H1 (cell line): ENCODE results near the gene UNC119. TPM values are rescaled to one million over a fixed set of nuclear protein-coding genes. Genes with fewer than 3 reads are reported as not detected.
A peak's percentile ranks its signal among the peaks of the same experiment; 100 is the strongest.

Experiments used
- CTCF ChIA-PET: fragments of 300-600 bp; sonication (Branson Sonifier 250); formaldehyde crosslinking; loops from one replicate; lab custom pipeline; 2021; ENCODE audit not compliant: partially characterized antibody; lab: Charles Lee
- POLR2A ChIA-PET: fragments of 300-600 bp; sonication (Branson Sonifier 250); formaldehyde crosslinking; loops from one replicate; lab custom pipeline; 2021; ENCODE audit warnings: inconsistent platforms; ENCODE audit not compliant: partially characterized antibody; lab: Charles Lee
- DNase-seq, 2 experiments: peaks; one replicate each; pipeline versions ENCODE4 v3.0.0 to v3.0.0-alpha.2; 2010 to 2022; ENCODE audit warnings: low spot score in 2 of 2, low read depth in 1 of 2, mixed read lengths in 1 of 2
- FAIRE-seq: peaks from 2 replicates; lab custom pipeline; 2011; peaks lifted over from hg19 to GRCh38; lab: Jason Lieb, UNC
- H2AFZ ChIP-seq: 2 replicates; pipeline ENCODE4 v1.8.1; 2012; ENCODE audit warnings: low read length, inconsistent platforms
- H2AK5ac ChIP-seq: 2 replicates; pipeline ENCODE4 v1.6.1; 2013; ENCODE audit warnings: low read depth, low read length
- H2BK120ac ChIP-seq: replicated peaks from 2 replicates; pipeline ENCODE3; 2013; ENCODE audit warnings: low read depth, low read length, inconsistent platforms
- H2BK12ac ChIP-seq: 2 replicates; pipeline ENCODE4 v1.6.1; 2013; ENCODE audit warnings: low read depth, low read length
- H2BK15ac ChIP-seq: 2 replicates; pipeline ENCODE4 v1.6.1; 2013; ENCODE audit warnings: low read length
- H2BK20ac ChIP-seq: 2 replicates; pipeline ENCODE4 v1.6.1; 2013; ENCODE audit warnings: low read length
- H2BK5ac ChIP-seq: 2 replicates; pipeline ENCODE4 v1.6.1; 2013; ENCODE audit warnings: low read depth, low read length
- H3K14ac ChIP-seq: 2 replicates; pipeline ENCODE4 v1.6.1; 2013; ENCODE audit warnings: inconsistent platforms; ENCODE audit not compliant: insufficient read length
- H3K18ac ChIP-seq: 2 replicates; pipeline ENCODE4 v1.6.1; 2013; ENCODE audit warnings: low read length; ENCODE audit errors: extremely low read depth
- H3K23ac ChIP-seq: 2 replicates; pipeline ENCODE4 v1.6.1; 2013; ENCODE audit warnings: inconsistent platforms; ENCODE audit not compliant: insufficient read length
- H3K23me2 ChIP-seq: 2 replicates; pipeline ENCODE4 v1.6.1; 2013; ENCODE audit warnings: low read depth, low read length
- H3K27ac ChIP-seq: 2 replicates; pipeline ENCODE4 v1.6.1; 2011; ENCODE audit warnings: low read depth, low read length, inconsistent platforms
- H3K27me3 ChIP-seq, 4 experiments: replicated peaks in 1 of 4; 1 replicate in 1 of 4; 2 replicates in 3 of 4; pipeline versions ENCODE4 v1.6.1 to v1.8.1; 2011 to 2013; ENCODE audit warnings: low read length in 3 of 4, mild to moderate bottlenecking in 3 of 4, inconsistent platforms in 2 of 4, mixed read lengths in 2 of 4, moderate library complexity in 1 of 4; ENCODE audit not compliant: control insufficient read depth in 3 of 4, insufficient read depth in 3 of 4; ENCODE audit errors: extremely low read depth in 1 of 4
- H3K36me3 ChIP-seq, 4 experiments: 2 replicates each; pipeline versions ENCODE4 v1.6.1 to v1.8.1; 2011 to 2013; ENCODE audit warnings: mild to moderate bottlenecking in 4 of 4, low read length in 3 of 4, moderate library complexity in 2 of 4, control low read depth in 1 of 4, inconsistent platforms in 1 of 4; ENCODE audit not compliant: insufficient read depth in 4 of 4, control insufficient read depth in 2 of 4
- H3K4ac ChIP-seq: replicated peaks from 2 replicates; pipeline ENCODE3; 2013; ENCODE audit warnings: low read length, low read depth, mixed read lengths, inconsistent platforms; ENCODE audit not compliant: insufficient read length
- H3K4me1 ChIP-seq, 4 experiments: replicated peaks in 1 of 4; 1 replicate in 1 of 4; 2 replicates in 3 of 4; pipeline versions ENCODE4 v1.6.1 to v1.8.1; 2011 to 2013; ENCODE audit warnings: low read length in 3 of 4, inconsistent platforms in 2 of 4, mixed read lengths in 1 of 4; ENCODE audit not compliant: insufficient read depth in 4 of 4, control insufficient read depth in 3 of 4
- H3K4me2 ChIP-seq, 2 experiments: 2 replicates each; pipeline versions ENCODE4 v1.6.1 to v1.8.1; 2011 to 2013; ENCODE audit warnings: low read depth in 2 of 2, low read length in 2 of 2, control low read depth in 1 of 2, inconsistent platforms in 1 of 2, mild to moderate bottlenecking in 1 of 2; ENCODE audit not compliant: insufficient read depth in 1 of 2
- H3K4me3 ChIP-seq, 4 experiments: fragments of 200-600, 300-600 bp in 1 of 4; sonication (generic), shearing (Covaris generic), sonication (Bioruptor Twin) in 1 of 4; 2 replicates each; pipeline versions ENCODE4 v1.5.1 to v1.8.1; 2011 to 2016; ENCODE audit warnings: low read length in 4 of 4, low read depth in 3 of 4, control low read depth in 2 of 4, inconsistent platforms in 2 of 4, mild to moderate bottlenecking in 2 of 4, mixed read lengths in 1 of 4, moderate library complexity in 1 of 4; ENCODE audit not compliant: insufficient read depth in 2 of 4; ENCODE audit errors: extremely low read depth in 1 of 4
- H3K56ac ChIP-seq: replicated peaks from 2 replicates; pipeline ENCODE3; 2013; ENCODE audit warnings: low read depth, mild to moderate bottlenecking, mixed read lengths, low read length, inconsistent platforms; ENCODE audit not compliant: insufficient read length
- H3K79me1 ChIP-seq: 2 replicates; pipeline ENCODE4 v1.6.1; 2013; ENCODE audit warnings: low read depth, low read length, control low read depth
- H3K79me2 ChIP-seq, 2 experiments: 2 replicates each; pipeline versions ENCODE4 v1.6.1 to v1.8.1; 2012 to 2013; ENCODE audit warnings: low read length in 2 of 2, mild to moderate bottlenecking in 2 of 2, inconsistent platforms in 1 of 2; ENCODE audit not compliant: insufficient read depth in 2 of 2, control insufficient read depth in 1 of 2
- H3K9ac ChIP-seq, 4 experiments: replicated peaks in 1 of 4; 1 replicate in 1 of 4; 2 replicates in 3 of 4; pipeline versions ENCODE4 v1.6.1 to v1.8.1; 2011 to 2013; ENCODE audit warnings: low read depth in 3 of 4, low read length in 3 of 4, control low read depth in 2 of 4, mild to moderate bottlenecking in 2 of 4, moderate library complexity in 2 of 4, inconsistent platforms in 1 of 4; ENCODE audit errors: extremely low read depth in 1 of 4
- H3K9me3 ChIP-seq, 2 experiments: 2 replicates each; pipeline versions ENCODE4 v1.6.1 to v1.8.1; 2012 to 2013; ENCODE audit warnings: mild to moderate bottlenecking in 2 of 2, moderate library complexity in 2 of 2, control low read depth in 1 of 2, inconsistent platforms in 1 of 2, low read depth in 1 of 2, low read length in 1 of 2, mixed read lengths in 1 of 2; ENCODE audit not compliant: insufficient read depth in 2 of 2
- H4K20me1 ChIP-seq, 2 experiments: replicated peaks in 1 of 2; 2 replicates each; pipeline versions ENCODE3 to v1.8.1; 2011 to 2013; ENCODE audit warnings: inconsistent platforms in 2 of 2, low read length in 2 of 2, mild to moderate bottlenecking in 1 of 2; ENCODE audit not compliant: insufficient read depth in 2 of 2, control insufficient read depth in 1 of 2
- H4K5ac ChIP-seq: 2 replicates; pipeline ENCODE4 v1.6.1; 2013; ENCODE audit warnings: low read length, low read depth, mixed read lengths, inconsistent platforms; ENCODE audit not compliant: insufficient read length
- H4K8ac ChIP-seq: 2 replicates; pipeline ENCODE4 v1.8.0; 2013; ENCODE audit warnings: mild to moderate bottlenecking, moderate library complexity, low read length, inconsistent platforms; ENCODE audit not compliant: insufficient read depth; ENCODE audit errors: extremely low read depth
- H4K91ac ChIP-seq: replicated peaks from 2 replicates; pipeline ENCODE3; 2013; ENCODE audit warnings: low read length, mixed read lengths, inconsistent platforms; ENCODE audit not compliant: insufficient read length
- BACH1 ChIP-seq: IDR thresholded peaks from 2 replicates; pipeline ENCODE4 v1.6.1; 2012; ENCODE audit warnings: low read length, improper control_type of control experiment
- GABPA ChIP-seq: IDR thresholded peaks from 2 replicates; pipeline ENCODE4 v1.6.1; 2011; ENCODE audit warnings: mild to moderate bottlenecking, low read length, moderate library complexity, borderline replicate concordance; ENCODE audit not compliant: insufficient read depth
- KDM5A ChIP-seq: fragments of 200-600 bp; IDR thresholded peaks from 2 replicates; pipeline ENCODE4 v1.7.1; 2012; ENCODE audit warnings: mild to moderate bottlenecking, low read length, inconsistent platforms, mixed read lengths
- PHF8 ChIP-seq: fragments of 200-600 bp; sonication (generic); conservative IDR thresholded peaks from 2 replicates; pipeline ENCODE4 v1.7.1; 2012; ENCODE audit warnings: low read depth, mild to moderate bottlenecking, inconsistent platforms, low read length, moderate library complexity
- POLR2A ChIP-seq, 2 experiments: IDR thresholded peaks; 1 replicate in 1 of 2; 2 replicates in 1 of 2; pipeline ENCODE4 v1.6.1; 2011; ENCODE audit warnings: low read depth in 2 of 2, low read length in 2 of 2, mild to moderate bottlenecking in 2 of 2; ENCODE audit errors: control extremely low read depth in 1 of 2
- SIN3A ChIP-seq, 2 experiments: IDR thresholded peaks in 1 of 2; conservative IDR thresholded peaks in 1 of 2; 2 replicates each; pipeline ENCODE4 v1.6.1; 2011 to 2012; ENCODE audit warnings: low read length in 2 of 2, improper control_type of control experiment in 1 of 2, low read depth in 1 of 2, mild to moderate bottlenecking in 1 of 2
- SP1 ChIP-seq: IDR thresholded peaks from 2 replicates; pipeline ENCODE4 v1.6.1; 2011; ENCODE audit warnings: low read depth, low read length
- TAF1 ChIP-seq: IDR thresholded peaks from 2 replicates; pipeline ENCODE4 v1.6.1; 2011; ENCODE audit warnings: mild to moderate bottlenecking, low read depth, low read length
- TAF7 ChIP-seq: optimal IDR thresholded peaks from 2 replicates; pipeline ENCODE3; 2011; ENCODE audit warnings: low read depth, mild to moderate bottlenecking, inconsistent platforms, low read length, moderate library complexity, borderline replicate concordance
- TBP ChIP-seq: IDR thresholded peaks from 2 replicates; pipeline ENCODE4 v1.6.1; 2011; ENCODE audit warnings: low read depth, low read length, improper control_type of control experiment
- YY1 ChIP-seq: IDR thresholded peaks from 2 replicates; pipeline ENCODE4 v1.6.1; 2011; ENCODE audit warnings: low read depth, mild to moderate bottlenecking, low read length
- WGBS, 2 experiments: shearing (Covaris generic) in 1 of 2; methylation state at CpG; one replicate each; pipeline versions ENCODE4 v1.1.6 to v1.1.7; 2013 to 2015; ENCODE audit warnings: low lambda C conversion rate in 2 of 2, mixed read lengths in 2 of 2, inconsistent platforms in 1 of 2, low coverage in 1 of 2, missing lambda C conversion rate in 1 of 2; ENCODE audit not compliant: insufficient replicate concordance in 2 of 2, insufficient coverage in 1 of 2, insufficient read length in 1 of 2; ENCODE audit errors: extremely low coverage in 1 of 2, missing lambda C conversion rate in 1 of 2; 5-methylcytosine and 5-hydroxymethylcytosine counted together
- polyA plus RNA-seq, 7 experiments: library from polyadenylated mRNA; depleted of rRNA in 3 of 7; stranded (reverse) in 5 of 7; unstranded in 2 of 7; fragments of >200 nt in 5 of 7; fragments of 200-250 nt in 2 of 7; gene quantifications; 1 replicate in 5 of 7; 2 replicates in 1 of 7; 4 replicates in 1 of 7; pipeline versions ENCODE4 v1.2.1 to v1.2.3, GENCODE V29; 2011 to 2013; ENCODE audit warnings: missing spikeins in 2 of 7, mixed read lengths in 2 of 7
- total RNA-seq: library from RNA; stranded (reverse); fragmentation: NEBNext Ultra II Directional; extraction: Animal tissue kit (Norgen Biotek cat#: 25700); gene quantifications from 2 replicates; pipeline ENCODE4 v1.2.1, GENCODE V29; 2021

Gene UNC119
- total and polyA plus RNA-seq, 2 of the 8 experiments (the other 6 are each of a cell fraction or from before 2014, with no cell fraction given): 43.5 to 94.4 TPM

DNA sequence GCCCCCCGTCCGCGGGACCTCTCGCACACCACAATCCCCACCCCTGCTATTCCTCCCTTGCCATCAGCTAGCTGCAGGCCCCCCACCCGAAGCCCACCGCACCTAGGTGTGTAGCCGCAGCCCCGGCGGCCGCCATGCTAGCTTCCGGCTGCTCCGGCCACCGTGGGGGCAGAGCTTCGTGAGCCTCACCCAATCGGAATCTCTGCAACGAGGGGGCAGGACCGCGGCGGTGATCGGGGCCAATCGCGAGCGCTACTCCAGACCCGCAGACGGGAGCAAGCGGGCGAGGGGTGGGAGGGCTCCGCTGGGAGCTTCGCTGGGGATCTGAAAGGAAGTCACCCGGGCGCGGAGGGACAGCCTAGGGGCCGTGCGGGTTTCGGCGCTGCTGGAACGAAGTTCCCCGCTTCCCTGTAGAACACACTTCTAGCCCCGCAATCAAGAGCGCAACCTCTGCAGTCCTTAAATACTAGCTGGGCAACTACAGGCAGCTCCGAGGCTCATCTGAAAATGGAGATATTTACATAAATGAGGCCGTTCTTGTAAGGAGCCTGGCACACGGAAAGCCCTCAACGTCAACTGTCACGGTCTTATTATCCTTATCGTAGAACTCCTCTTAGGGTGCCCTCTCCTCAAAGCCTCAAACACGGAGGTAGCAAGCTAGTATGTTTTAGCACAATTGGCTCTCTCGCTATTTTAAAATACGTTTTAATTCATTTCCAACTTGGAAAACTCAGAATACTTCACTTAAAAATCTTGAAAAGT, 19.1 kb upstream of the UNC119 start, which contains the start of gene PIGS:
PIGS (minus strand) TSS at position 164 of the 762 bp plus-strand sequence; CDS start at position 136, 28 bp downstream.
- peak; percentile 76 to 94 for DNase-seq
- Histone ChIP-seq H4K5ac (peak within 1 kb of the TSS; percentile 34), H3K23ac (no peak within 1 kb of the TSS), H4K8ac (peak within 1 kb of the TSS; percentile 84), H2BK5ac (no peak within 1 kb of the TSS; the same call in none of the 2 replicates), H3K9me3 (no peaks in the 10 kb centered on the region), H2BK12ac (no peak within 1 kb of the TSS), H3K14ac (no peak within 1 kb of the TSS), H2AK5ac (no peak within 1 kb of the TSS), H3K36me3 (peaks cover 0 to 6% (median 0%) of the 10 kb centered on the region in 4 experiments; a peak in 3 of 8 replicates), H4K20me1 (peaks cover 3 to 4% of the 10 kb centered on the region in 2 experiments), H3K4me3 (peak within 1 kb of the TSS; percentile 79 to 94 (median 90)), H4K91ac (no peak within 1 kb of the TSS), H3K4ac (no peak within 1 kb of the TSS), H3K79me1 (no peaks in the 10 kb centered on the region), H2BK20ac (no peak within 1 kb of the TSS), H2BK15ac (no peak within 1 kb of the TSS), H3K56ac (no peak within 1 kb of the TSS), H3K27ac (0 out of 2 replicates have a peak within 1 kb of the TSS, but pooled peaks have one; percentile 11), H3K27me3 (peaks cover 0 to 8% (median 4%) of the 10 kb centered on the region in 4 experiments; a peak in 4 of 7 replicates), H3K4me1 (peaks cover 0 to 6% (median 3%) of the 10 kb centered on the region in 4 experiments; a peak in 2 of 7 replicates), H2BK120ac (no peak within 1 kb of the TSS), H3K23me2 (peaks cover 6% of the 10 kb centered on the region), H3K18ac (peak within 1 kb of the TSS; percentile 26), H3K4me2 (peak within 1 kb of the TSS; percentile 66 to 88), H3K79me2 (peaks cover 0 to 16% of the 10 kb centered on the region in 2 experiments; a peak in 2 of 4 replicates), H2AFZ (peak within 1 kb of the TSS; percentile 92), H3K9ac (peak within 1 kb of the TSS; percentile 31 to 82 (median 61); a peak in 6 of 7 replicates)
- ChIA-PET CTCF (interaction anchor here (1.0 to 6.0 kb wide), 6 partner anchors 14 to 81 kb away, joined by 3 to 58 read pairs (median 4); no protein-coding TSS in a partner anchor), POLR2A (interaction anchor here (0.6 to 4.8 kb wide), 11 partner anchors 13 to 218 kb away, joined by 3 to 23 read pairs (median 4); partner anchors contain the start of gene UNC119)
- WGBS, 2 experiments: 4% methylated on average over 43 of the region's 49 CpGs; no CpG with 5 or more reads in 1 of the 2 experiments
- FAIRE-seq: no peak
- TF ChIP-seq KDM5A: peak; percentile 67
- no peak for TF ChIP-seq BACH1
- TF ChIP-seq TAF1: peak; percentile 87
- TF ChIP-seq PHF8: peak; percentile 62
- TF ChIP-seq POLR2A (IDR thresholded peaks at IDR 0.05; ENCODE audit: control extremely low read depth in 1 of 2, low read depth in 2 of 2, low read length in 2 of 2): peak in 1 of 2 experiments; percentile 73; a peak in 2 of 3 replicates
- TF ChIP-seq TBP: peak; percentile 42; the same call in 1 of the 2 replicates
- TF ChIP-seq TAF7: peak; percentile 76
- TF ChIP-seq SIN3A (conservative IDR thresholded peaks at IDR 0.05 in 1 of 2, IDR thresholded peaks at IDR 0.05 in 1 of 2; ENCODE audit: low read depth in 1 of 2, low read length in 2 of 2): peak in 1 of 2 experiments; percentile 31; a peak in 1 of 4 replicates
- peak; percentile 49; the same call in 1 of the 2 replicates for TF ChIP-seq GABPA
- TF ChIP-seq YY1: peak; percentile 92
- 0 out of 2 replicates have a peak, but pooled peaks have one; percentile 57 for TF ChIP-seq SP1
